Activated CD4-positive, alpha-beta T cell treated with anti-CD3 and anti-CD28 coated beads, Interleukin-2, amount 10 ng/mL, durations not matched to agents 24 days and 14 days (primary cell): Measurements from ENCODE around the gene P3H3. TPM values are rescaled to one million over a fixed set of nuclear protein-coding genes. Genes with fewer than 3 reads are reported as not detected.
"Not testable (repeated sequence)": the region's sequence is repeated elsewhere in the genome, so short reads cannot be mapped to it uniquely, and the experiment has no call there.

ENCODE experiments used
- DNase-seq: peaks from one replicate; pipeline ENCODE4 v3.0.0; 2022
- H3K27ac Mint-ChIP-seq: one replicate; pipeline ENCODE4 v1.8.0; 2022; ENCODE audit warnings: mild to moderate bottlenecking, mixed read lengths
- H3K27me3 Mint-ChIP-seq: one replicate; pipeline ENCODE4 v1.8.0; 2022; ENCODE audit warnings: mixed read lengths
- H3K36me3 Mint-ChIP-seq: one replicate; pipeline ENCODE4 v1.8.0; 2022; ENCODE audit warnings: low read depth, mild to moderate bottlenecking, mixed read lengths
- H3K4me1 Mint-ChIP-seq: one replicate; pipeline ENCODE4 v1.8.0; 2021; ENCODE audit warnings: mixed read lengths
- H3K4me3 Mint-ChIP-seq: one replicate; pipeline ENCODE4 v1.8.0; 2022; ENCODE audit warnings: mild to moderate bottlenecking, moderate library complexity, mixed read lengths
- H3K9me3 Mint-ChIP-seq: one replicate; pipeline ENCODE4 v1.8.0; 2021; ENCODE audit warnings: mixed read lengths
- intact Hi-C: fragments of 100-400 bp; cut with micrococcal nuclease; formaldehyde crosslinking; loops from one replicate; pipeline ENCODE4 v1.15.1; 2023
- total RNA-seq: library from RNA; stranded (reverse); gene quantifications from 2 replicates; pipeline ENCODE4 v1.2.3, GENCODE V29; 2022

The P3H3 gene
- total RNA-seq, 1 donor from 2014 or later = 4.7 TPM

- H3K27me3 Mint-ChIP-seq = no peaks in the 10 kb centered on the region
- H3K4me1 Mint-ChIP-seq = peaks cover 50% of the 10 kb centered on the region
- H3K9me3 Mint-ChIP-seq = no peaks in the 10 kb centered on the region
- intact Hi-C loops = loop anchor here (1.0 to 5.0 kb wide), 11 partner anchors 18 to 339 kb away; partner anchors contain the start of genes C1RL, CHD4, ENO2 and GAPDH
- peak within 1 kb of the TSS; percentile 88 for H3K27ac Mint-ChIP-seq
- DNase-seq = peak; percentile 100
- H3K4me3 Mint-ChIP-seq = peak within 1 kb of the TSS; percentile 89
- H3K36me3 Mint-ChIP-seq = peaks cover 59% of the 10 kb centered on the region
Measured at GRCh38 chr12:6873094-6874014, 45.1 kb downstream of the P3H3 start, which contains the start of gene SPSB2. Gene SPSB2, minus strand, starts transcription at chr12:6873303. Its CDS starts 402 bp downstream, at chr12:6872901.

- Mint-ChIP-seq H3K36me3 (peaks cover 54% of the 10 kb centered on the region), H3K27ac (peak overlapping the region; percentile 88), H3K4me1 (peaks cover 44% of the 10 kb centered on the region), H3K4me3 (peak overlapping the region; percentile 89)
- H3K27me3 Mint-ChIP-seq, H3K9me3 Mint-ChIP-seq, DNase-seq: not testable (repeated sequence)
- intact Hi-C loops = loop anchor here (5.0 kb wide), 3 partner anchors 63 to 267 kb away; partner anchors contain the start of genes CHD4 and LPCAT3
Measured at GRCh38 chr12:6874015-6874368, 45.8 kb downstream of the P3H3 start.

DNA sequence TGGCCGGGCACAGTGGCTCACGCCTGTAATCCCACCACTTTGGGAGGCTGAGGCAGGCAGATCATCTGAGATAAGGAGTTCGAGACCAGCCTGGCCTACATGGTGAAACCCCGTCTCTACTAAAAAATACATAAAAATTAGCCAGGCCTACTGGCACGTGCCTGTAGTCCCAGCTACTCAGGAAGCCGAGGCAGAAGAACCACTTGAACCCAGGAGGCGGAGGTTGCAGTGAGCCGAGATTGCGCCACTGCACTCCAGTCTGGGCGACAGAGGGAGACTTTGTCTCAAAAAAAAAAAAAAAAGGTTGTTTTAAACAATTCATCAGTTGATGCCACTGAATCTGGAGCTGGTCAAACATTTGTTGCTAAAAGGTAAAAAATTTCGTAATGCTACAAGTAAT, 51.6 kb downstream of the P3H3 start:
- DNase-seq, H3K4me3 Mint-ChIP-seq, H3K27ac Mint-ChIP-seq, intact Hi-C loops, H3K9me3 Mint-ChIP-seq, H3K4me1 Mint-ChIP-seq, H3K27me3 Mint-ChIP-seq: not testable (repeated sequence)
- H3K36me3 Mint-ChIP-seq = peaks cover 29% of the 10 kb centered on the region

DNA sequence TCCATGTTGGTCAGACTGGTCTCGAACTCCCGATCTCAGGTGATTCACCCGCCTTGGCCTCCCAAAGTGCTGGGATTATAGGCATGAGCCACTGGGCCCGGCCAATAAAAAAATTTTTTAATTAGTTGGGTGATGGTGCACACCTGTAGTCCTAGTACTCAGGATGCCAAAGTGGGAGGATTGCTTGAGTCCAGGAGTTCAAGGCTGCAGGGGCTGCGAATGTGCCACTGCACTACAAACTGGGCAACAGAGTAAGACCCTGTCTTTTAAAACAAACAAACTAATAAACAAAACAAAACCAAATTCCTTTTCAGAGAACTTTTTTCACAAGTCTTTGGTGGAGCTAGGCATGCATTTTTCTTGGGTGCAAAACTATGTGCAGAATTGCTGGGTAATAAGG, 55.0 kb downstream of the P3H3 start:
- Mint-ChIP-seq H3K4me3 (no peak overlapping the region), H3K36me3 (peaks cover 21% of the 10 kb centered on the region), H3K27me3 (no peaks in the 10 kb centered on the region), H3K27ac (no peak overlapping the region), H3K9me3 (no peaks in the 10 kb centered on the region), H3K4me1 (peaks cover under 1% of the 10 kb centered on the region)
- intact Hi-C loops = no loop called here
- no peak for DNase-seq

GRCh38 chr12:6883683-6884082, 55.5 kb downstream of the P3H3 start:
- H3K4me3 Mint-ChIP-seq = no peak overlapping the region
- no peak for DNase-seq
- H3K9me3 Mint-ChIP-seq = no peaks in the 10 kb centered on the region
- H3K27me3 Mint-ChIP-seq = no peaks in the 10 kb centered on the region
- no peak overlapping the region for H3K27ac Mint-ChIP-seq
- peaks cover 24% of the 10 kb centered on the region for H3K36me3 Mint-ChIP-seq
- H3K4me1 Mint-ChIP-seq = peaks cover 3% of the 10 kb centered on the region
- intact Hi-C loops = no loop called here

- H3K4me3 Mint-ChIP-seq = no peak overlapping the region
- H3K4me1 Mint-ChIP-seq = peaks cover 3% of the 10 kb centered on the region
- no peaks in the 10 kb centered on the region for H3K9me3 Mint-ChIP-seq
- intact Hi-C loops = no loop called here
- H3K27ac Mint-ChIP-seq = no peak overlapping the region
- H3K36me3 Mint-ChIP-seq = peaks cover 22% of the 10 kb centered on the region
- no peaks in the 10 kb centered on the region for H3K27me3 Mint-ChIP-seq
- no peak for DNase-seq
Measured at GRCh38 chr12:6884539-6884938, 56.3 kb downstream of the P3H3 start.

DNA sequence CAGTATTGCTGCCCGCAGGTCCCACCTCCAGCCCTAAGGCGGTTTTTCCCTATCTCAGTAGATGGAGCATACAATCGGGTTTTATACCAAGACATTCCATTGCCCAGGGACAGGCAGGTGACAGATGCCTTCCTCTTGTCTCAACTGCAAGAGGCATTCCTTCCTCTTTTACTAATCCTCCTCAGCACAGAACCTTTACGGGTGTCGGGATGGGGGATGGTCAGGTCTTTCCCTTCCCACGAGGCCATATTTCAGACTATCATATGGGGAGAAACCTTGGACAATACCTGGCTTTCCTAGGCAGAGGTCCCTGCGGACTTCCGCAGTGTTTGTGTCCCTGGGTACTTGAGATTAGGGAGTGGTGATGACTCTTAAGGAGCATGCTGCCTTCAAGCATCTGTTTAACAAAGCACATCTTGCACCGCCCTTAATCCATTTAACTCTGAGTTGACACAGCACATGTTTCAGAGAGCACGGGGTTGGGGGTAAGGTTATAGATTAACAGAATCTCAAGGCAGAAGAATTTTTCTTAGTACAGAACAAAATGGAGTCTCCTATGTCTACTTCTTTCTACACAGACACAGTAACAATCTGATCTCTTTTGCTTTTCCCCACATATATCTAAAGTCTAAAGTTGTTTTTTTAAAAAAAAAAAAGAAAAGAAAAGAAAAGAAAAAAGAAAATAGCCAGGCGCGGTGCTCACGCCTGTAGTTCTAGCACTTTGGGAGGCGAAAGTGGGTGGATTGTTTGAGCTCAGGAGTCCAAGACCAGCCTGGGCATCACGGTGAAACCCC, 58.2 kb downstream of the P3H3 start:
- DNase-seq, H3K9me3 Mint-ChIP-seq, intact Hi-C loops, H3K27me3 Mint-ChIP-seq, H3K4me3 Mint-ChIP-seq, H3K27ac Mint-ChIP-seq: not testable (repeated sequence)
- H3K4me1 Mint-ChIP-seq = peaks cover 11% of the 10 kb centered on the region
- H3K36me3 Mint-ChIP-seq = peaks cover 27% of the 10 kb centered on the region

DNA sequence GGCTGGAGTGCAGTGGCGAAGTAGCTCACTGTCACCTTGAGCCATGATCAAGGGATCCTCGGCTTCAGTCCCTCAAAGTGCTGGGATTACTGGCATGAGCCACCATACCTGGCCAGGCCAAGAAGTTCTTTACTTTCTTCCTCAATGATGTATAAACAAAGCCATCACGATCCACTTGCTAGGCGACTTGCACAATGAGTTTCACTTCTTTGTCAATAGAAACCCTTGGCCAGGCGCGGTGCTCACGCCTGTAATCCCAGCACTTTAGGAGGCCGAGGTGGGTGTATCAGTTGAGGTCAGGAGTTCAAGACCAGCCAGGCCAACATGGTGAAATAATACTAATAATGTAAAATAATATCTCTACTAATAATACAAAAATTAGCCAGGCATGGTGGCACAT, 59.3 kb downstream of the P3H3 start:
- Mint-ChIP-seq H3K9me3 (no peaks in the 10 kb centered on the region), H3K4me1 (peaks cover 19% of the 10 kb centered on the region), H3K4me3 (no peak overlapping the region), H3K27me3 (no peaks in the 10 kb centered on the region), H3K36me3 (peaks cover 23% of the 10 kb centered on the region), H3K27ac (no peak overlapping the region)
- intact Hi-C loops = no loop called here
- DNase-seq = no peak

GRCh38 chr12:6888360-6888759, 60.2 kb downstream of the P3H3 start:
- H3K36me3 Mint-ChIP-seq = peaks cover 20% of the 10 kb centered on the region
- no peaks in the 10 kb centered on the region for H3K27me3 Mint-ChIP-seq
- no peak overlapping the region for H3K4me3 Mint-ChIP-seq
- H3K4me1 Mint-ChIP-seq = peaks cover 21% of the 10 kb centered on the region
- H3K9me3 Mint-ChIP-seq = no peaks in the 10 kb centered on the region
- no peak for DNase-seq
- peak overlapping the region; percentile 36 for H3K27ac Mint-ChIP-seq
- intact Hi-C loops = no loop called here

DNA sequence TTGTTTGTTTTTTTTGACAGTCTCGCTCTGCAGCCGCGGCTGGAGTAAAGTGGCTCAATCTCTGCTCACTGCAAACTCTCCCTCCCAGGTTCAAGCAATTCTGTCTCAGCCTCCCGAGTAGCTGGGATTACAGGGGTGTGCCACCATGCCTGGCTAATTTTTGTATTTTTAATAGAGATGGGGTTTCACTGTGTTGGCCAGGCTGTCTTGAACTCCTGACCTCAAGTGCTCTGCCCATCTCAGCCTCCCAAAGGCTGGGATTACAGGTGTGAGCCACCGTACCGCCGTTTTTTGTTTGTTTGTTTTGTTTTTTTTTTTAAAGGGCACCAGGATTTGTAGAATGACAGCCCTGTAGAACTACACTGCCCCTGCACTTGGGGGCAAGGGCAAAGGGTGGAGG, 60.6 kb downstream of the P3H3 start:
- H3K27ac Mint-ChIP-seq, H3K4me3 Mint-ChIP-seq, H3K9me3 Mint-ChIP-seq, intact Hi-C loops, DNase-seq, H3K27me3 Mint-ChIP-seq: not testable (repeated sequence)
- peaks cover 20% of the 10 kb centered on the region for H3K36me3 Mint-ChIP-seq
- peaks cover 21% of the 10 kb centered on the region for H3K4me1 Mint-ChIP-seq

Other genes starting within 250 kb of the P3H3 start
- 356 and 363 TPM in 2 replicates for gene CHD4, start 221.0 kb upstream of the P3H3 start, total RNA-seq
- gene LPAR5, start 192.4 kb upstream of the P3H3 start, total RNA-seq = 3.3 and 4.2 TPM in 2 replicates
- 0.47 and 0.64 TPM in 2 replicates for gene ACRBP, start 181.0 kb upstream of the P3H3 start, total RNA-seq
- 13.7 and 15.8 TPM in 2 replicates for gene ING4, start 165.3 kb upstream of the P3H3 start, total RNA-seq
- 83.6 and 84.4 TPM in 2 replicates for gene ZNF384, start 139.0 kb upstream of the P3H3 start, total RNA-seq
- 0.09 TPM in 1 of 2 replicates, not detected in the other for gene PIANP, start 127.6 kb upstream of the P3H3 start, total RNA-seq
- 39.5 and 44.8 TPM in 2 replicates for gene COPS7A, start 104.4 kb upstream of the P3H3 start, total RNA-seq
- 163 and 180 TPM in 2 replicates for gene MLF2, start 75.3 kb upstream of the P3H3 start, total RNA-seq
- 245 and 267 TPM in 2 replicates for gene PTMS, start 62.0 kb upstream of the P3H3 start, total RNA-seq
- gene LAG3, start 55.9 kb upstream of the P3H3 start, total RNA-seq = 253 and 269 TPM in 2 replicates
- 264 and 271 TPM in 2 replicates for gene CD4, start 38.9 kb upstream of the P3H3 start, total RNA-seq
- 0.21 and 0.43 TPM in 2 replicates for gene GPR162, start 6.6 kb upstream of the P3H3 start, total RNA-seq
- 1.6 and 1.7 TPM in 2 replicates for gene GNB3, start 12.5 kb downstream of the P3H3 start, total RNA-seq
- gene CDCA3, start 22.9 kb downstream of the P3H3 start, total RNA-seq = 32.6 and 33.7 TPM in 2 replicates
- gene USP5, start 23.7 kb downstream of the P3H3 start, total RNA-seq = 121 TPM in 2 replicates
- gene TPI1, start 39.1 kb downstream of the P3H3 start, total RNA-seq = 1,614 and 1,630 TPM in 2 replicates
- gene SPSB2, start 44.9 kb downstream of the P3H3 start, total RNA-seq = 3.4 TPM in 2 replicates
- gene LRRC23, start 76.4 kb downstream of the P3H3 start, total RNA-seq = 6.3 and 6.6 TPM in 2 replicates
- 202 and 206 TPM in 2 replicates for gene ENO2, start 86.2 kb downstream of the P3H3 start, total RNA-seq
- gene ATN1, start 99.6 kb downstream of the P3H3 start, total RNA-seq = 61.6 and 66.8 TPM in 2 replicates
- not detected in 2 replicates for gene RNU7-1, start 115.4 kb downstream of the P3H3 start, total RNA-seq
- gene C12orf57, start 115.6 kb downstream of the P3H3 start, total RNA-seq = 168 and 174 TPM in 2 replicates
- 349 and 355 TPM in 2 replicates for gene PTPN6, start 122.9 kb downstream of the P3H3 start, total RNA-seq
- gene PHB2, start 142.3 kb downstream of the P3H3 start, total RNA-seq = 474 and 487 TPM in 2 replicates
- gene EMG1, start 142.5 kb downstream of the P3H3 start, total RNA-seq = 129 and 131 TPM in 2 replicates
- 29.2 and 29.5 TPM in 2 replicates for gene LPCAT3, start 190.1 kb downstream of the P3H3 start, total RNA-seq
- 1.9 and 2.6 TPM in 2 replicates for gene C1S, start 232.3 kb downstream of the P3H3 start, total RNA-seq